Measurements from ENCODE around the gene CCDC13. TPM values are rescaled to one million over a fixed set of nuclear protein-coding genes. Genes with fewer than 3 reads are reported as not detected.

The CCDC13 gene
- polyA plus RNA-seq, 1 experiment, result 0.18 TPM

DNA sequence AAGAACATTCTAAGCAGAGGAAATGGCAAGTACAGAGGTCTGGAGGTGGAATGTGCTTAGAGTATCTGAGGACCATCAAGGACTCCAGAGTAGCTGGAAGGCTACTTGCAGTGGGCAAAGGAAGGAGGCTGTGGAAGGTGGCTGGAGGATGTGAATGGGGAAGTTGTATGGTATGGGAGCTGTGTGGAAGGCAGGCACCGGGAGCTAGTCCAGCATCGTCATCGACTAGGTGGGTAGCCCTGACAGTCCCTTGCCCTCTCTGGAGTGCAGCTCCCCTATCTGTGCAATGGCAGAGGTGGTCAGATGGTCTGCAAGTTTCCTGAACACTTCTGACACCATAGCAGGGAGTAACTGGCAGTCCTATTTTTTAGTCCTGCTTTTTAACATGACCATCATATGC lies 19.3 kb downstream of the CCDC13 start:
- no peaks in the 10 kb centered on the region for H3K36me3 ChIP-seq (ENCODE audit: control insufficient read depth, insufficient read depth, low read length)
- ChIA-PET CTCF (interaction anchor here (0.5 to 3.4 kb wide), 4 partner anchors 9 to 32 kb away, joined by 3 to 30 read pairs (median 4); no protein-coding TSS in a partner anchor), POLR2A (no interaction called here)
- H3K4me3 ChIP-seq (ENCODE audit: low read depth, low read length), result no peak overlapping the region
- no peak for DNase-seq (ENCODE audit: low read depth)
- peaks cover 7% of the 10 kb centered on the region; the same call in 1 of the 2 replicates for H3K27me3 ChIP-seq (ENCODE audit: control insufficient read depth, insufficient read depth, low read length)
- no peak for TF ChIP-seq CTCF (IDR thresholded peaks at IDR 0.05; ENCODE audit: insufficient read depth, low read depth, low read length)

DNA sequence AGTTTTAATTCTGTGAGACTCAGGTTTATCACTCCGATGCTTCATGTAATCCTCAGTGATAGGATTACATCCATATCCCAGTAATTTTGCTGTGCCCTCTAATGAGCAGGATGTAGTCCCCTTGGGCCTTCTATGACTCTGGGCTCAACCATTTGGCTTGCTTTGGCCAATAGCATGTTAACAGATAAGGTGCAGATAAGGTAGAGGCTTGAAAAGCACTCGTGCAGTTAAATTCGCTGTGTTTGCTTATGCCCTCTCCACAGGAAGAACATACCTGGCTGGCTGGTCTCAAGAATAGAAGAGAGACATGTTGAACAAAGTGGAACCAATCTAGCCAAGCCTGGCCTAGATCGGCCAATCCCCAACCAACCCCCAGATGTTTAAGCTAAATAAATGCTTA lies 20.1 kb downstream of the CCDC13 start:
- Histone ChIP-seq H3K27me3 (ENCODE audit: control insufficient read depth, insufficient read depth, low read length) (peaks cover 4% of the 10 kb centered on the region; the same call in 1 of the 2 replicates), H3K4me3 (ENCODE audit: low read depth, low read length) (no peak overlapping the region), H3K36me3 (ENCODE audit: control insufficient read depth, insufficient read depth, low read length) (no peaks in the 10 kb centered on the region)
- CTCF ChIA-PET, result interaction anchor here (3.4 kb wide), 1 partner anchor 8 kb away, joined by 30 read pairs; no protein-coding TSS in a partner anchor
- DNase-seq (ENCODE audit: low read depth), result no peak
- POLR2A ChIA-PET, result no interaction called here
- no peak for TF ChIP-seq CTCF (IDR thresholded peaks at IDR 0.05; ENCODE audit: insufficient read depth, low read depth, low read length)

DNA sequence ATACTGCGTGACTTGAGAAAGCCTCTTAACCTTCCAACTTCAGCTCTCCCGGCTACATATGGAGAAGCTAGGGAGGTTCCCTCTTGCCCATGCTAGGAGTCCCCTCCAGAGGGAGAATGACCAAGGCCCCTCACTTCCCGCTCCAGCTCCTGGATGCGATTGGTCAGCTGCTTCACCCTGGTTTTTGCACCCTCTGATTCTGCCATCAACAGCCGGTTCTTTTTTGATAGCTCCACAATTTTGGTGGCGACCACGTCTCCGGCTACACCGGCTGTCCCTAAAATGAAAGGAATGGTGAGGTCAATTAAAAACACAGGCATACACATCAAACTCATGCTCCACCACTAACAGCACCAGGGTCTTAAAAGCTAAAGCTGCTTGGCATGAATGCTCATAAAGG lies 20.6 kb downstream of the CCDC13 start:
- H3K27me3 ChIP-seq (ENCODE audit: control insufficient read depth, insufficient read depth, low read length), result peaks cover 4% of the 10 kb centered on the region; the same call in 1 of the 2 replicates
- ChIA-PET POLR2A (no interaction called here), CTCF (interaction anchor here (1.0 kb wide), 1 partner anchor 10 kb away, joined by 3 read pairs; no protein-coding TSS in a partner anchor)
- no peaks in the 10 kb centered on the region for H3K36me3 ChIP-seq (ENCODE audit: control insufficient read depth, insufficient read depth, low read length)
- no peak for TF ChIP-seq CTCF (IDR thresholded peaks at IDR 0.05; ENCODE audit: insufficient read depth, low read depth, low read length)
- H3K4me3 ChIP-seq (ENCODE audit: low read depth, low read length), result no peak overlapping the region
- DNase-seq (ENCODE audit: low read depth), result no peak

- ChIA-PET POLR2A (no interaction called here), CTCF (interaction anchor here (0.8 to 1.1 kb wide), 3 partner anchors 10 to 86 kb away, joined by 3 to 5 read pairs (median 3); no protein-coding TSS in a partner anchor)
- Histone ChIP-seq H3K36me3 (ENCODE audit: control insufficient read depth, insufficient read depth, low read length) (no peaks in the 10 kb centered on the region), H3K27me3 (ENCODE audit: control insufficient read depth, insufficient read depth, low read length) (peaks cover 4% of the 10 kb centered on the region; the same call in 1 of the 2 replicates), H3K4me3 (ENCODE audit: low read depth, low read length) (no peak overlapping the region)
- no peak for TF ChIP-seq CTCF (IDR thresholded peaks at IDR 0.05; ENCODE audit: insufficient read depth, low read depth, low read length)
- DNase-seq (ENCODE audit: low read depth), result no peak
Observed at GRCh38 chr3:42751609-42752008, 21.4 kb downstream of the CCDC13 start.

- Histone ChIP-seq H3K36me3 (ENCODE audit: control insufficient read depth, insufficient read depth, low read length) (no peaks in the 10 kb centered on the region), H3K4me3 (ENCODE audit: low read depth, low read length) (no peak overlapping the region), H3K27me3 (ENCODE audit: control insufficient read depth, insufficient read depth, low read length) (peaks cover 4% of the 10 kb centered on the region; the same call in 1 of the 2 replicates)
- ChIA-PET POLR2A (no interaction called here), CTCF (interaction anchor here (0.8 to 1.1 kb wide), 3 partner anchors 11 to 99 kb away, joined by 3 to 5 read pairs (median 3); no protein-coding TSS in a partner anchor)
- no peak for DNase-seq (ENCODE audit: low read depth)
- TF ChIP-seq CTCF (IDR thresholded peaks at IDR 0.05; ENCODE audit: insufficient read depth, low read depth, low read length), result no peak
Observed at GRCh38 chr3:42750834-42751233, 22.2 kb downstream of the CCDC13 start.

Data from BJ (cell line).